ENCODE results near the gene RIPK1. TPM values are rescaled to one million over a fixed set of nuclear protein-coding genes. Genes with fewer than 3 reads are reported as not detected.

Gene RIPK1
- total and polyA plus RNA-seq, 9 of the 15 experiments (the other 6 are each of a cell fraction or from before 2014, with no cell fraction given), result 3.8 to 24.9 (median 17.7) TPM

DNA sequence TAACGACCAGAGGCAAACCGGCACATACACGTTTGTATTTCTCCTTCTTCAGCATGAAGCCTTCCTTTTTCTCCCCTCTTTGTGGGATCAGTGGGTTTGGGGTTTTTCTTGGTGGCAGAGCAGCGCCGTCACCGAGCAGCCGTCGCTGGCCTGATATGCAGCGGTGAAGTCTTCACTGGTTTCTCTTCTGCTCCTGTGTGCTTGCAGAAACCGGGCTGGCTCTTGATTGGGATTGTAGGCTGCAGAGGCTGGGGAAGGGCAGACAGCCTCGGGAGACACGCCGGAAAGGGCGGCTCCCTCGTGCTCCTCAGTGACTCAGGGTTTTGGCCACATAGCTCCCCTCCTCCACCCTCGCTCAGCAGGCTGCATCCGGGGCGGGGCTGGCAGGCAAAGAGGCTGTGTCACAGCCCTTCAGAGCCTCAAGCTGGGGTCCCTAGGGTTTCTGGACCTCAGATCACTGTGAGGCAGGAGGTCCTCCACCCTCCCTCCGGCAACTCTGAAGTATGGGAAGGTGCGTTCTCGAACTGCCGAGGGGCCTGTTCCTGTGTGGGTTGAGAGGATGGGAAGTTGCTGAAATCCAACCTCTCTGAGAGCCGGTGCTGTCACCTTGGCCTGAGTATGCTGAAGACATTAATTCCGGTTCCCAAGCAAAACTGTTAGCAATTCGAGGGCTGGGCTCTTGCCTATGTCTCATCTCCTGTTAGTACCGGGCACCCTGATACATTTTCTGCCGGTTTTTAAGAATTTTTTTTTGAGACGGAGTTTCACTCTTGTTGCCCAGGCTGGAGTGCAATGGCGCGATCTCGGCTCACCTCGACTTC lies 44.4 kb upstream of the RIPK1 start (continued):
- TF ChIP-seq, protein P1, sequence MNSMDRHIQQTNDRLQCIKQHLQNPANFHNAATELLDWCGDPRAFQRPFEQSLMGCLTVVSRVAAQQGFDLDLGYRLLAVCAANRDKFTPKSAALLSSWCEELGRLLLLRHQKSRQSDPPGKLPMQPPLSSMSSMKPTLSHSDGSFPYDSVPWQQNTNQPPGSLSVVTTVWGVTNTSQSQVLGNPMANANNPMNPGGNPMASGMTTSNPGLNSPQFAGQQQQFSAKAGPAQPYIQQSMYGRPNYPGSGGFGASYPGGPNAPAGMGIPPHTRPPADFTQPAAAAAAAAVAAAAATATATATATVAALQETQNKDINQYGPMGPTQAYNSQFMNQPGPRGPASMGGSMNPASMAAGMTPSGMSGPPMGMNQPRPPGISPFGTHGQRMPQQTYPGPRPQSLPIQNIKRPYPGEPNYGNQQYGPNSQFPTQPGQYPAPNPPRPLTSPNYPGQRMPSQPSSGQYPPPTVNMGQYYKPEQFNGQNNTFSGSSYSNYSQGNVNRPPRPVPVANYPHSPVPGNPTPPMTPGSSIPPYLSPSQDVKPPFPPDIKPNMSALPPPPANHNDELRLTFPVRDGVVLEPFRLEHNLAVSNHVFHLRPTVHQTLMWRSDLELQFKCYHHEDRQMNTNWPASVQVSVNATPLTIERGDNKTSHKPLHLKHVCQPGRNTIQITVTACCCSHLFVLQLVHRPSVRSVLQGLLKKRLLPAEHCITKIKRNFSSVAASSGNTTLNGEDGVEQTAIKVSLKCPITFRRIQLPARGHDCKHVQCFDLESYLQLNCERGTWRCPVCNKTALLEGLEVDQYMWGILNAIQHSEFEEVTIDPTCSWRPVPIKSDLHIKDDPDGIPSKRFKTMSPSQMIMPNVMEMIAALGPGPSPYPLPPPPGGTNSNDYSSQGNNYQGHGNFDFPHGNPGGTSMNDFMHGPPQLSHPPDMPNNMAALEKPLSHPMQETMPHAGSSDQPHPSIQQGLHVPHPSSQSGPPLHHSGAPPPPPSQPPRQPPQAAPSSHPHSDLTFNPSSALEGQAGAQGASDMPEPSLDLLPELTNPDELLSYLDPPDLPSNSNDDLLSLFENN (IDR thresholded peaks at IDR 0.05; ENCODE audit: low read depth in 2 of 2, low read length in 2 of 2), result peak in 1 of 2 experiments; percentile 89; a peak in 2 of 4 replicates
- TF ChIP-seq, protein P2, sequence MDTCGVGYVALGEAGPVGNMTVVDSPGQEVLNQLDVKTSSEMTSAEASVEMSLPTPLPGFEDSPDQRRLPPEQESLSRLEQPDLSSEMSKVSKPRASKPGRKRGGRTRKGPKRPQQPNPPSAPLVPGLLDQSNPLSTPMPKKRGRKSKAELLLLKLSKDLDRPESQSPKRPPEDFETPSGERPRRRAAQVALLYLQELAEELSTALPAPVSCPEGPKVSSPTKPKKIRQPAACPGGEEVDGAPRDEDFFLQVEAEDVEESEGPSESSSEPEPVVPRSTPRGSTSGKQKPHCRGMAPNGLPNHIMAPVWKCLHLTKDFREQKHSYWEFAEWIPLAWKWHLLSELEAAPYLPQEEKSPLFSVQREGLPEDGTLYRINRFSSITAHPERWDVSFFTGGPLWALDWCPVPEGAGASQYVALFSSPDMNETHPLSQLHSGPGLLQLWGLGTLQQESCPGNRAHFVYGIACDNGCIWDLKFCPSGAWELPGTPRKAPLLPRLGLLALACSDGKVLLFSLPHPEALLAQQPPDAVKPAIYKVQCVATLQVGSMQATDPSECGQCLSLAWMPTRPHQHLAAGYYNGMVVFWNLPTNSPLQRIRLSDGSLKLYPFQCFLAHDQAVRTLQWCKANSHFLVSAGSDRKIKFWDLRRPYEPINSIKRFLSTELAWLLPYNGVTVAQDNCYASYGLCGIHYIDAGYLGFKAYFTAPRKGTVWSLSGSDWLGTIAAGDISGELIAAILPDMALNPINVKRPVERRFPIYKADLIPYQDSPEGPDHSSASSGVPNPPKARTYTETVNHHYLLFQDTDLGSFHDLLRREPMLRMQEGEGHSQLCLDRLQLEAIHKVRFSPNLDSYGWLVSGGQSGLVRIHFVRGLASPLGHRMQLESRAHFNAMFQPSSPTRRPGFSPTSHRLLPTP (IDR thresholded peaks at IDR 0.05; ENCODE audit: borderline replicate concordance, extremely low read depth, insufficient read length), result no peak
- TF ChIP-seq ZNF143 (CRISPR knock-in tag; IDR thresholded peaks at IDR 0.05), result peak; percentile 41; the same call in 1 of the 2 replicates
- TF ChIP-seq NFIC (IDR thresholded peaks at IDR 0.05), result peak; percentile 60; the same call in 1 of the 2 replicates
- TF ChIP-seq CBFA2T3 (IDR thresholded peaks at IDR 0.05), result peak; percentile 71
- peak; percentile 91 for TF ChIP-seq POLR2H (tag; IDR thresholded peaks at IDR 0.05; ENCODE audit: low read depth)
- TF ChIP-seq ZNF707 (CRISPR knock-in tag; conservative IDR thresholded peaks at IDR 0.05), result no peak; the same call in 1 of the 2 replicates
- peak; percentile 98 for TF ChIP-seq MYC (IDR thresholded peaks at IDR 0.05; ENCODE audit: low read depth, low read length)
- TF ChIP-seq MYC (CRISPR knock-in tag; IDR thresholded peaks at IDR 0.05; ENCODE audit: borderline replicate concordance, low read depth), result no peak; the same call in 1 of the 2 replicates
- TF ChIP-seq, protein P3, sequence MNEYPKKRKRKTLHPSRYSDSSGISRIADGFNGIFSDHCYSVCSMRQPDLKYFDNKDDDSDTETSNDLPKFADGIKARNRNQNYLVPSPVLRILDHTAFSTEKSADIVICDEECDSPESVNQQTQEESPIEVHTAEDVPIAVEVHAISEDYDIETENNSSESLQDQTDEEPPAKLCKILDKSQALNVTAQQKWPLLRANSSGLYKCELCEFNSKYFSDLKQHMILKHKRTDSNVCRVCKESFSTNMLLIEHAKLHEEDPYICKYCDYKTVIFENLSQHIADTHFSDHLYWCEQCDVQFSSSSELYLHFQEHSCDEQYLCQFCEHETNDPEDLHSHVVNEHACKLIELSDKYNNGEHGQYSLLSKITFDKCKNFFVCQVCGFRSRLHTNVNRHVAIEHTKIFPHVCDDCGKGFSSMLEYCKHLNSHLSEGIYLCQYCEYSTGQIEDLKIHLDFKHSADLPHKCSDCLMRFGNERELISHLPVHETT (CRISPR knock-in tag; conservative IDR thresholded peaks at IDR 0.05 in 1 of 2, IDR thresholded peaks at IDR 0.05 in 1 of 2), result peak in 1 of 2 experiments; percentile 70; a peak in 2 of 4 replicates
- TF ChIP-seq, protein P4, sequence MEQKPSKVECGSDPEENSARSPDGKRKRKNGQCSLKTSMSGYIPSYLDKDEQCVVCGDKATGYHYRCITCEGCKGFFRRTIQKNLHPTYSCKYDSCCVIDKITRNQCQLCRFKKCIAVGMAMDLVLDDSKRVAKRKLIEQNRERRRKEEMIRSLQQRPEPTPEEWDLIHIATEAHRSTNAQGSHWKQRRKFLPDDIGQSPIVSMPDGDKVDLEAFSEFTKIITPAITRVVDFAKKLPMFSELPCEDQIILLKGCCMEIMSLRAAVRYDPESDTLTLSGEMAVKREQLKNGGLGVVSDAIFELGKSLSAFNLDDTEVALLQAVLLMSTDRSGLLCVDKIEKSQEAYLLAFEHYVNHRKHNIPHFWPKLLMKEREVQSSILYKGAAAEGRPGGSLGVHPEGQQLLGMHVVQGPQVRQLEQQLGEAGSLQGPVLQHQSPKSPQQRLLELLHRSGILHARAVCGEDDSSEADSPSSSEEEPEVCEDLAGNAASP (IDR thresholded peaks at IDR 0.05), result no peak
- TF ChIP-seq, protein P5, sequence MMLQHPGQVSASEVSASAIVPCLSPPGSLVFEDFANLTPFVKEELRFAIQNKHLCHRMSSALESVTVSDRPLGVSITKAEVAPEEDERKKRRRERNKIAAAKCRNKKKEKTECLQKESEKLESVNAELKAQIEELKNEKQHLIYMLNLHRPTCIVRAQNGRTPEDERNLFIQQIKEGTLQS (IDR thresholded peaks at IDR 0.05), result peak; percentile 81
- TF ChIP-seq, protein P5 (CRISPR knock-in tag; conservative IDR thresholded peaks at IDR 0.05), result no peak; the same call in none of the 2 replicates
- TF ChIP-seq ZNF347 (CRISPR knock-in tag; IDR thresholded peaks at IDR 0.05; ENCODE audit: low read depth), result no peak
- no peak for TF ChIP-seq RBM14 (IDR thresholded peaks at IDR 0.05; ENCODE audit: borderline replicate concordance, insufficient read depth, low read depth, low read length)
